GM12892 (cell line): ENCODE data around the gene TMEM126B.

Experiments
- POLR2AphosphoS5 ChIP-seq: IDR thresholded peaks from 2 replicates; pipeline ENCODE4 v1.6.1; 2011; ENCODE audit warnings: low read depth, low read length, control low read depth
- TAF1 ChIP-seq: IDR thresholded peaks from 2 replicates; pipeline ENCODE4 v1.6.1; 2011; ENCODE audit warnings: low read depth, mild to moderate bottlenecking, control low read depth, low read length, borderline replicate concordance

DNA sequence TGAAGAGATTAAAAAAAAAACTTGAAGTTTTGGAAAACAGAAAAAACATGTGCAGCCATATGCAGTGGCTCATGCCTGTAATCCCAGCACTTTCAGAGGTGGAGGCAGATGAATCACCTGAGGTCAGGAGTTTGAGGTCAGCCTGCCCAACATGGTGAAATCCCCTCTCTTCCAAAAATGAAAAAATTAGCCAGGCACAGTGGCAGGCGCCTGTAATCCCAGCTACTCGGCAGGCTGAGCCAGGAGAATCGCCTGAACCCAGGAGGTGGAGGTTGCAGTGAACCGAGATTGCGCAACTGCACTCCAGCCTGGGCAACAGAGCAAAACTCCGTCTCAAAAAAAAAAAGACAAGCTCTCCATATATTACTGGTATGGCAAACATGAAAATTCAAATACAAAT is 8.9 kb upstream of the TMEM126B start:
- TF ChIP-seq POLR2AphosphoS5 (no peak), TAF1 (no peak)
